Epithelial cell of proximal tubule (primary cell): ENCODE measurements around the gene POLR3B. TPM values are rescaled to one million over a fixed set of nuclear protein-coding genes. Genes with fewer than 3 reads are reported as not detected.

Experiments used
- DNase-seq: peaks from one replicate; pipeline ENCODE4 v3.0.0-alpha.2; 2011; ENCODE audit warnings: low read depth
- H3K4me3 ChIP-seq: 2 replicates; pipeline ENCODE4 v1.5.1; 2011; ENCODE audit warnings: low read depth, mild to moderate bottlenecking, low read length
- total RNA-seq: library from RNA; depleted of rRNA; stranded (reverse); fragments of >200 nt; gene quantifications from 2 replicates; pipeline ENCODE4 v1.2.3, GENCODE V29; 2015
- TF ChIP-seq, protein P1 (sequence below): conservative IDR thresholded peaks from 2 replicates; pipeline ENCODE4 v1.5.1; 2012; ENCODE audit warnings: low read depth, mild to moderate bottlenecking, low read length

POLR3B gene
- total RNA-seq, 1 donor from 2014 or later = 8.6 TPM

DNA sequence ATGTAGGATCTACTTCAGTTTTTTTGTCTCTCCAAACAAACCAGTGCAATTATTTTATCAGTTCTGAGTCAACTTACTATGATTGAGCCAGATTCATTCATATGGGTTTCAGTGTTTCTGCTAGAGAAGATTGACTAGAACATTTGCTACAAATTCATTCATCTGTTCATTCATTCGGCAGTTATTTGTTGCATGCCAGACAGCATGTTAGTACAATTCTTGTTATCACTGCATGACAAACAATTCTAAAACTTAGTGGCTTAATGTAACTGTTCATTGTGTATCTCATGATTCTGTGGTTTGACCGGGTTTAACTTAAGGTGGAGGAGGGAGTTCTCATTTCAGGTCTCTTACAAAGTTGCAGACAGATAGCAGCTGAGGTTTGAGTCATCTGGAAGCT, 52.3 kb downstream of the POLR3B start:
- DNase-seq = no peak
- TF ChIP-seq, protein P1, sequence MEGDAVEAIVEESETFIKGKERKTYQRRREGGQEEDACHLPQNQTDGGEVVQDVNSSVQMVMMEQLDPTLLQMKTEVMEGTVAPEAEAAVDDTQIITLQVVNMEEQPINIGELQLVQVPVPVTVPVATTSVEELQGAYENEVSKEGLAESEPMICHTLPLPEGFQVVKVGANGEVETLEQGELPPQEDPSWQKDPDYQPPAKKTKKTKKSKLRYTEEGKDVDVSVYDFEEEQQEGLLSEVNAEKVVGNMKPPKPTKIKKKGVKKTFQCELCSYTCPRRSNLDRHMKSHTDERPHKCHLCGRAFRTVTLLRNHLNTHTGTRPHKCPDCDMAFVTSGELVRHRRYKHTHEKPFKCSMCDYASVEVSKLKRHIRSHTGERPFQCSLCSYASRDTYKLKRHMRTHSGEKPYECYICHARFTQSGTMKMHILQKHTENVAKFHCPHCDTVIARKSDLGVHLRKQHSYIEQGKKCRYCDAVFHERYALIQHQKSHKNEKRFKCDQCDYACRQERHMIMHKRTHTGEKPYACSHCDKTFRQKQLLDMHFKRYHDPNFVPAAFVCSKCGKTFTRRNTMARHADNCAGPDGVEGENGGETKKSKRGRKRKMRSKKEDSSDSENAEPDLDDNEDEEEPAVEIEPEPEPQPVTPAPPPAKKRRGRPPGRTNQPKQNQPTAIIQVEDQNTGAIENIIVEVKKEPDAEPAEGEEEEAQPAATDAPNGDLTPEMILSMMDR = no peak
- H3K4me3 ChIP-seq = no peak overlapping the region

DNA sequence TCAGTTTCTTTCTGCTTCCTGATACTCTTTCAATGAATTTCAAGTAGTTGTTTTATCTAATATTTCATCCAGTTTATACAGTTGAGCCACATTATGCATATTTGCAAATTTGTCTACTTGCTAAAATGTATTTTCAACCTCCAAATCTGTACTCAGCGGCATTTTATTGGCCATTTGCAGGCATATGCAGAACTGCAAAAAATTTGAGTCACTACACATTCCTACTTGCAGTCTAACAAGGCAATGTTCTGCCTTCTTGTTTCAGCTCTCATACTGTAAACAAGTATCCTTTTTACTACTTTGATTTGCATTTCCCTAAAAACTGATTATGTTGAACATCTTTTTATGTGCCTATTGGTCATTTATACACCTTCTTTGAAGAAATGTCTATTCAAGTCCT, 55.0 kb downstream of the POLR3B start:
- TF ChIP-seq, protein P1 = no peak
- no peak overlapping the region for H3K4me3 ChIP-seq

DNA sequence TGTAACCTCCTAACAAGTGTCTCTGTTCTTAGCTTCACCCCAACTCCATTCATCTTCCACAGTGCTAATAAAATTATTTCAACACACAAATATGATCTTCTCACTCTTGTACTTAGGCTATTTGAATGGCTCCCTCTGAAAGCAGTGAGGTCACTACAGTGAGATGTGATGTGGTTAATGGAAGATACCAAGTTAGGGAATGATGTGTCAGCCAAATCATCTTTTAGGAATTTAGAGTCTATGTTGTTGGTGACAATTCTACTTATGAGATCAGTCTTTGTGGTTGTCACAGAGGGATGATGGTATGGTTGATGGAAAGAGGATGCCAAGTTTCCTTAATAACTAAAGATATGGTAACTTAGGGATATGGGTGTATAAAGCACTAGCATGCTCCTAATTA, 57.6 kb downstream of the POLR3B start:
- peak; percentile 53 for DNase-seq
- TF ChIP-seq, protein P1 = no peak
- H3K4me3 ChIP-seq = no peak overlapping the region

More for the DNA sequence above, 55.0 kb downstream of the POLR3B start:
- DNase-seq = no peak

DNA sequence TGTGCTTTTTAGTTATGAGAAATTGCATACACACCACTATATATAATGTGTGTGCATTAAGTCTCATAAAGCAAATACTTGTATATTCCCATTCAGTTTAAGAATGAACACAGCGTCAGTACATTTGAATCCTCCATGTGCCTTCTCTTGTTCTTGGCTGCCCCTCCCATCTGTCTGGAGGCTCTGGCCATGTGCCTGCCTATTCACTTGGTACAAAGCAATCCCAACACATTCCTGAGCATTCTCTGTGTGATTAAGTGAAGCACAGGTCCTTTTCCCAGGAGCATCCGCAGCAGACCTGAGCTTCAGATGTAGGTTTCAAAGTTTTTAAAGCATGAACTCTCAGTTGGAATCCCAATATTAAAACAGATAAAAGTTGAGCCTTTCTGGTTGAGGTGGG, 58.7 kb downstream of the POLR3B start:
- peak; percentile 72 for DNase-seq
- no peak overlapping the region for H3K4me3 ChIP-seq
- TF ChIP-seq, protein P1 = no peak

DNA sequence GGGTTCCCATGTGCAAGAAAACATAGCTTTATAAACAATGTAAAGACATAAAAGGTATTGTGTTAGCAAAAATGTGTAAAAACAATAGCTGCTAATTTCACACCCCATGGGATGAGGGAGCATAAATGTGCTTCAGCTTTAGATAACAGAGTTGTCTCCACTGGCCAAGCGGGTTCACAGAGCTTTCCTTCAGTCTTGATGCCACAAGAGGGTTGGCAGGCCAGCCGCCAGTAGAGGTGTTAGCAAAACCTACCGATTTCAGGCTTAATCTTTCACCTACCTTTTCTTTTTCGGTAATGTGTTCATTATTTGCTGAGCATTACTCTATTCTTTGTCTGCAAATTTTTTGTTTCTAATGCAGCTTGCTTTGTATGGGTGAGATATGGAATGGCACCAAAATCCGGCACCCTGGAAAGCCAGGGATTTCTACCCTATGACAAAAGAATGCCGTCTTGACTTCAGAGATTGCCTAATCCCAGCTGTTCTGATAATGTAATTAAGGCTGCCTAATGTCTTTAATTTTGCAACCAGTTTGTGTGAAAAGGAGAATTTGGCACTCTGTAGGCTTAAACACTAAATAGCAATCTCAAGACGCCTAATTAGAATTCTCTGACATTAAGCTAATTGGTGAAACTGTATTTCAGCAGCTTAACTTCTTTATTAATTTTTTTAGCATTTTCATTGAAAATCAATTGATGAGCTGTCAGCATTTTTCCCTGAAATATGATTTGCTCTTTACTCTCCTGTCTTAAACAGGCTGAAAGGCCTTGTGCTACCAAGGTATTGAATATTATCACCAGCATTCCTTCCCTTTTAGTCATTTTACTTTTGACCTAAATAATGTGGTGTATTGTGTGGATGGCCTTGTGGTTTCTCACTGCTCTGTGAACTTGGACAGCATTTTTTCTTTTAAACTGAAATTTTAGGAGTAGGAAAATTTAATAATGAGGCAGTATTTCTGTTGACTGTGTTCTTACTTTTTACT, 60.7 kb downstream of the POLR3B start:
- no peak overlapping the region for H3K4me3 ChIP-seq
- DNase-seq = peak; percentile 56
- TF ChIP-seq, protein P1 = no peak

DNA sequence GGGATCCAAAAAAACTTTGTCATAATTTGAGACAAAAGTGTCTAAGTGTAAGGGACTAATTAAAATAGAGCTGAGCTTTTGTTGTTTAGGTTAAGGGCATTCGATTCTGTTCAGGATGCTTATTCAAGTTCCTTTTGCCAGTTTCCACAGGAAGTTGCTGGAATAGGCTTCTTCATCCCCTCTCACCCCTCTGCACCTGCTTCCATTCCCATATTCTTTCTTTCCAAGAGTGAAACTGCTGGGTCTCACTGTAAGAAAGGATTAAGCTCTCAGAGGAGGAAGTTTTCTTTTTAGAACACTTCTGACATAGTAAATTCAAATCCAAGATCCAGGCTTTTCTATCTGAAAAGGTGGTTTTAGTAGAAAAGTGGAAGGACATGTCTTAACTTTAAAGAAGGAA, 61.4 kb downstream of the POLR3B start:
- TF ChIP-seq, protein P1 = no peak
- no peak overlapping the region for H3K4me3 ChIP-seq
- no peak for DNase-seq
